WTC11 (cell line): Measurements from ENCODE around the gene LYPLA2. TPM values are rescaled to one million over a fixed set of nuclear protein-coding genes. Genes with fewer than 3 reads are reported as not detected.

Source experiments
- ATF2 ChIP-seq: sonication (generic); formaldehyde crosslinking; IDR thresholded peaks from 2 replicates; pipeline ENCODE4 v1.8.1; 2022; ENCODE audit warnings: low read depth, missing genetic modification reagents, borderline replicate concordance
- CREB1 ChIP-seq: sonication (generic); formaldehyde crosslinking; IDR thresholded peaks from 2 replicates; pipeline ENCODE4 v1.8.0; 2023; ENCODE audit warnings: mild to moderate bottlenecking, missing genetic modification reagents
- CREM ChIP-seq: sonication (generic); formaldehyde crosslinking; IDR thresholded peaks from 2 replicates; pipeline ENCODE4 v1.8.1; 2022; ENCODE audit warnings: mild to moderate bottlenecking, missing genetic modification reagents, moderate library complexity
- EMX1 ChIP-seq: fragments of 250-450 bp; sonication (Bioruptor Pico); IDR thresholded peaks from 2 replicates; pipeline ENCODE4 v1.8.0; 2021; ENCODE audit warnings: mild to moderate bottlenecking
- FOXP4 ChIP-seq: sonication (generic); formaldehyde crosslinking; IDR thresholded peaks from 2 replicates; pipeline ENCODE4 v1.8.0; 2022; ENCODE audit warnings: mild to moderate bottlenecking, missing genetic modification reagents
- GRHL2 ChIP-seq: fragments of 250-450 bp; sonication (Bioruptor Pico); IDR thresholded peaks from 2 replicates; pipeline ENCODE4 v1.8.0; 2022; ENCODE audit warnings: mild to moderate bottlenecking, moderate library complexity; ENCODE audit not compliant: insufficient replicate concordance, severe bottlenecking
- JUN ChIP-seq: sonication (generic); formaldehyde crosslinking; IDR thresholded peaks from 2 replicates; pipeline ENCODE4 v1.8.0; 2023; ENCODE audit warnings: mild to moderate bottlenecking, missing genetic modification reagents
- MAX ChIP-seq: sonication (generic); formaldehyde crosslinking; IDR thresholded peaks from 2 replicates; pipeline ENCODE4 v1.8.0; 2022; ENCODE audit warnings: mild to moderate bottlenecking, missing genetic modification reagents
- MXD4 ChIP-seq: fragments of 250-450 bp; sonication (Bioruptor Pico); IDR thresholded peaks from 2 replicates; pipeline ENCODE4 v1.8.0; 2021; ENCODE audit warnings: mild to moderate bottlenecking, moderate library complexity, borderline replicate concordance
- MYBL2 ChIP-seq: sonication (generic); formaldehyde crosslinking; IDR thresholded peaks from 2 replicates; pipeline ENCODE4 v1.8.1; 2023; ENCODE audit warnings: mild to moderate bottlenecking, moderate library complexity, missing genetic modification reagents
- NR2C2 ChIP-seq: sonication (generic); formaldehyde crosslinking; IDR thresholded peaks from 2 replicates; pipeline ENCODE4 v1.8.0; 2022; ENCODE audit warnings: mild to moderate bottlenecking, missing genetic modification reagents
- PREB ChIP-seq: sonication (generic); formaldehyde crosslinking; IDR thresholded peaks from 2 replicates; pipeline ENCODE4 v1.8.1; 2022; ENCODE audit warnings: mild to moderate bottlenecking, missing genetic modification reagents, moderate library complexity, borderline replicate concordance
- RELA ChIP-seq: sonication (generic); formaldehyde crosslinking; IDR thresholded peaks from 2 replicates; pipeline ENCODE4 v1.8.1; 2022; ENCODE audit warnings: missing genetic modification reagents, mild to moderate bottlenecking, borderline replicate concordance
- SMAD4 ChIP-seq: sonication (generic); formaldehyde crosslinking; IDR thresholded peaks from 2 replicates; pipeline ENCODE4 v1.8.0; 2022; ENCODE audit warnings: mild to moderate bottlenecking, missing genetic modification reagents
- SOX15 ChIP-seq: fragments of 250-450 bp; sonication (Bioruptor Pico); IDR thresholded peaks from 2 replicates; pipeline ENCODE4 v1.9.0; 2021; ENCODE audit warnings: mild to moderate bottlenecking
- STAT6 ChIP-seq: sonication (generic); formaldehyde crosslinking; conservative IDR thresholded peaks from 2 replicates; pipeline ENCODE4 v1.8.1; 2023; ENCODE audit warnings: mild to moderate bottlenecking, low read depth, missing genetic modification reagents, moderate library complexity
- USF1 ChIP-seq: sonication (generic); formaldehyde crosslinking; IDR thresholded peaks from 2 replicates; pipeline ENCODE4 v1.8.0; 2022; ENCODE audit warnings: mild to moderate bottlenecking, missing genetic modification reagents
- ZNF138 ChIP-seq: sonication (generic); formaldehyde crosslinking; conservative IDR thresholded peaks from 2 replicates; pipeline ENCODE4 v1.8.1; 2022; ENCODE audit warnings: mild to moderate bottlenecking, moderate library complexity, missing genetic modification reagents
- ZNF396 ChIP-seq: fragments of 250-450 bp; sonication (Bioruptor Pico); IDR thresholded peaks from 2 replicates; pipeline ENCODE4 v1.8.0; 2021; ENCODE audit warnings: mild to moderate bottlenecking, moderate library complexity, borderline replicate concordance
- ZNF416 ChIP-seq: fragments of 250-450 bp; sonication (Bioruptor Pico); IDR thresholded peaks from 2 replicates; pipeline ENCODE4 v1.9.0; 2021; ENCODE audit warnings: mild to moderate bottlenecking, inconsistent platforms
- total RNA-seq: library from RNA; stranded (reverse); gene quantifications from 3 replicates; pipeline ENCODE4 v1.2.3, GENCODE V29; 2021

The LYPLA2 gene
- total RNA-seq, 1 experiment from 2014 or later: 164 TPM

- TF ChIP-seq FOXP4: peak; percentile 90; the same call in 1 of the 2 replicates
- TF ChIP-seq NR2C2 (CRISPR knock-in tag): no peak
- TF ChIP-seq STAT6: no peak
- no peak for TF ChIP-seq JUN (CRISPR knock-in tag)
- no peak for TF ChIP-seq MYBL2 (CRISPR knock-in tag)
- TF ChIP-seq ATF2 (CRISPR knock-in tag): no peak
- TF ChIP-seq ZNF396 (CRISPR knock-in tag): no peak
- TF ChIP-seq SOX15 (CRISPR knock-in tag): no peak
- no peak for TF ChIP-seq CREB1 (CRISPR knock-in tag)
- TF ChIP-seq EMX1 (CRISPR knock-in tag): no peak
- no peak for TF ChIP-seq SMAD4 (CRISPR knock-in tag)
- no peak for TF ChIP-seq ZNF138 (CRISPR knock-in tag)
- TF ChIP-seq RELA (CRISPR knock-in tag): no peak
- TF ChIP-seq PREB (CRISPR knock-in tag): no peak; the same call in 1 of the 2 replicates
- peak; percentile 69; the same call in 1 of the 2 replicates for TF ChIP-seq ZNF416 (CRISPR knock-in tag)
- TF ChIP-seq MAX (CRISPR knock-in tag): no peak; the same call in 1 of the 2 replicates
- TF ChIP-seq USF1 (CRISPR knock-in tag): no peak
- TF ChIP-seq MXD4: no peak
- TF ChIP-seq CREM (CRISPR knock-in tag): peak; percentile 89; the same call in 1 of the 2 replicates
- no peak for TF ChIP-seq GRHL2 (CRISPR knock-in tag)
These were observed 12.7 kb upstream of the LYPLA2 start, which contains the start of gene PITHD1 (continued) for GRCh38 chr1:23777979-23778814.
